HK-2 (cell line): ENCODE results near the gene TRIM39.
"Not testable (repeated sequence)": the region's sequence is repeated elsewhere in the genome, so short reads cannot be mapped to it uniquely, and the experiment has no call there.

Experiments used
- DNase-seq: peaks from one replicate; pipeline ENCODE4 v3.0.0-alpha.2; 2018; ENCODE audit not compliant: unreplicated experiment

Gene TRIM39

GRCh38 chr6:30363459-30363858 is 36.7 kb downstream of the TRIM39 start:
- DNase-seq = no peak

GRCh38 chr6:30364591-30364990 is 37.9 kb downstream of the TRIM39 start:
- DNase-seq = no peak

DNA sequence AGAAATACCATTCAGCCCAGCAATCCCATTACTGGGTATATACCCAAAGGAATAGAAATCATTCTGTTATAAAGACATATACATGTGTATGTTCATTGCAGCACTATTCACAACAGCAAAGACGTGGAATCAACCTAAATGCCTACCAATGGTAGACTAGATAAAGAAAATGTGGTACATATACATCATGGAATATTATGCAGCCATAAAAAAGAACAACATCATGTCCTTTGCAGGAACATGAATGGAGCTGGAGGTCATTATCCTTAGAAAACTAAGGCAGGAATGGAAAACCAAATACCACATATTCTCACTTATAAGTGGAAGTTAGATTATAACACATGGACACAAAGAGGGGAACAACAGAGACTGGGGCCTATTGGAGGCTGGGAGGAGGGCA is 42.6 kb downstream of the TRIM39 start:
- not testable (repeated sequence) for DNase-seq

DNA sequence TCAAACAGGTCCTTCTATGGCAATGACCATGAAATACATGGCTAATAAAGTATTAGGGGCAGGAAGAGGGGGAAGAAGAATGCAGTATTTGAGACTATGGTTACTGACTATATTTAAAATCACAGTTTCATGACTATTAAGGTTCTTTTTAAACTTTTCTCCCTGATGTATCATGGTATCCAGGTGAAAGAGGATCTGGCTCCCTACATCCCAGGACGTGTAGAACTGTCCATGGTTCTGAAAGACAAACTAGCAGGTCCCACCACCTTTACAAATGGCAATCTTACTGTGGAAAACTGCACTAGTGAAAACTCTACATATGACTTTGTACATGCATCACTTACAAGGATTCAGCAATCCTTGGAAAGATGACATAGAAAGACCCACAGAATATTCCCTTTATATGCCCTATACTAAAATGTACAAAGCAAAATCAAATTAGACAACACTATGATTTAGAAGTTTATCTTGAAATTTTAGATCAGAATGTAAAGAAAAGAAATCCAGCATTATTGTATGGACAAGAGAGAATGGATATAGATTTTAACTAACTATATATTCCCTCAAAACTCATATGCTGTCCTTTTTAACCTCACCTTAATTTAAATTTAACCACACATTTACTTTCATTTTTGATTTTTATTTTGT is 51.7 kb downstream of the TRIM39 start:
- DNase-seq = no peak

DNA sequence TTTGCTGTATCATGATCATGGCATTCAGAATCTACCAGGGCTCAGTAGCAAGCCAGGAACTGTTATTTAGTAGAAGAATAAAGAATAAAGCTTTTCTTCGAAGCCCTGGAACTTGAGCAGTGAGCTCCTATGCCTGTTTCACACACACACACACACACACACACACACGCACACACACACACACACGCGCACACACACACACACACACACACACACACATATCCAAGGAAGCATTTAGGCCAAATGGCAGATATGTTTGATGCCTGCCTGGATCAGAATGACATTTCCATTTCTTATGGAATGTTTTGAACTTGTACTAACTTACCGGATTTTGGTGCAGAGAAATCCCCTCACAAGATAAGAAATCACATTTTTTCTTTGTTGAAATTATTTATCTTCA is 53.7 kb downstream of the TRIM39 start:
- no peak for DNase-seq

GRCh38 chr6:30386166-30386565 is 59.4 kb downstream of the TRIM39 start:
- no peak for DNase-seq

DNA sequence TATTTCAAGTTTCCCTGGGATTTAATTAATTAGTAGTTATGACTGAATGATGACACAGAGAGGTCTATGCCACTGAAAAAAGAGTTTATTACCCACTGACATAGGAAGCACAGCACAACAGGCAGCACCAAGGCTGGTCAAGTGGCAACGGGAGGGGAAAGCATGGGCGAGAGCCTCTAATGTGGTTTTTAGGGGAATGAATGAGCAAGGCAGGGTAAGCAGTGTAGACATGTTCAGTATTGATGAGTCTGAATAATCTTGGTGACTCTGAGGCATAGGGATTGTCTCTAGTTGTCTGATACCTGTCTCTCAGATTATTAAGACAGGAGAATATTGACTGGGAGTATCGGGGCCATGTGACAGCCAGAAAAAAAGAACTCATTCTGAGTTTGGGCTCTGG is 64.5 kb downstream of the TRIM39 start:
- no peak for DNase-seq
